ENCODE measurements around the gene SPRY2.

DNA sequence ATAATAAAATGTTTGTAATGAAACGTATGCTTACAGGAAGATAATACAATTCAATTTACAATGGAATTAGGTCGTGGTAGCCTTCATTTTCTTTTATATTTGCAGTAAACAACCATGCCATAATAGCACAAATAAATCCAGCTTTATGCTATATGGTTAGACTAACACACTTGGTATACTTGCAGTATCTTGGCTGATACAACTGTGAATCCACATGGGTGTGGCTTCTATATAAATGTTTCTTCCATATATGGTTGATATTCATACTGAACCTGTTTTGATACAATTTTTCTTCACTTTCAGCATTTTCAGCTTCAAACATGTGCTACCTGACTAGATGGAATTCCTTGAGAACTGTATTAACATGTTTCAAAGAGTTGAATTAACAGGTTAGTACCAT lies 20.4 kb upstream of the SPRY2 start:
- TF ChIP-seq, protein P1, sequence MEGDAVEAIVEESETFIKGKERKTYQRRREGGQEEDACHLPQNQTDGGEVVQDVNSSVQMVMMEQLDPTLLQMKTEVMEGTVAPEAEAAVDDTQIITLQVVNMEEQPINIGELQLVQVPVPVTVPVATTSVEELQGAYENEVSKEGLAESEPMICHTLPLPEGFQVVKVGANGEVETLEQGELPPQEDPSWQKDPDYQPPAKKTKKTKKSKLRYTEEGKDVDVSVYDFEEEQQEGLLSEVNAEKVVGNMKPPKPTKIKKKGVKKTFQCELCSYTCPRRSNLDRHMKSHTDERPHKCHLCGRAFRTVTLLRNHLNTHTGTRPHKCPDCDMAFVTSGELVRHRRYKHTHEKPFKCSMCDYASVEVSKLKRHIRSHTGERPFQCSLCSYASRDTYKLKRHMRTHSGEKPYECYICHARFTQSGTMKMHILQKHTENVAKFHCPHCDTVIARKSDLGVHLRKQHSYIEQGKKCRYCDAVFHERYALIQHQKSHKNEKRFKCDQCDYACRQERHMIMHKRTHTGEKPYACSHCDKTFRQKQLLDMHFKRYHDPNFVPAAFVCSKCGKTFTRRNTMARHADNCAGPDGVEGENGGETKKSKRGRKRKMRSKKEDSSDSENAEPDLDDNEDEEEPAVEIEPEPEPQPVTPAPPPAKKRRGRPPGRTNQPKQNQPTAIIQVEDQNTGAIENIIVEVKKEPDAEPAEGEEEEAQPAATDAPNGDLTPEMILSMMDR (IDR thresholded peaks at IDR 0.05): no peak
- no peak for TF ChIP-seq POLR2A (IDR thresholded peaks at IDR 0.05)
